ENCODE measurements around the gene TSSK2. TPM values are rescaled to one million over a fixed set of nuclear protein-coding genes. Genes with fewer than 3 reads are reported as not detected.

The TSSK2 gene
- total and polyA plus RNA-seq, 8 donors = 0.67 TPM; not detected in 7

DNA sequence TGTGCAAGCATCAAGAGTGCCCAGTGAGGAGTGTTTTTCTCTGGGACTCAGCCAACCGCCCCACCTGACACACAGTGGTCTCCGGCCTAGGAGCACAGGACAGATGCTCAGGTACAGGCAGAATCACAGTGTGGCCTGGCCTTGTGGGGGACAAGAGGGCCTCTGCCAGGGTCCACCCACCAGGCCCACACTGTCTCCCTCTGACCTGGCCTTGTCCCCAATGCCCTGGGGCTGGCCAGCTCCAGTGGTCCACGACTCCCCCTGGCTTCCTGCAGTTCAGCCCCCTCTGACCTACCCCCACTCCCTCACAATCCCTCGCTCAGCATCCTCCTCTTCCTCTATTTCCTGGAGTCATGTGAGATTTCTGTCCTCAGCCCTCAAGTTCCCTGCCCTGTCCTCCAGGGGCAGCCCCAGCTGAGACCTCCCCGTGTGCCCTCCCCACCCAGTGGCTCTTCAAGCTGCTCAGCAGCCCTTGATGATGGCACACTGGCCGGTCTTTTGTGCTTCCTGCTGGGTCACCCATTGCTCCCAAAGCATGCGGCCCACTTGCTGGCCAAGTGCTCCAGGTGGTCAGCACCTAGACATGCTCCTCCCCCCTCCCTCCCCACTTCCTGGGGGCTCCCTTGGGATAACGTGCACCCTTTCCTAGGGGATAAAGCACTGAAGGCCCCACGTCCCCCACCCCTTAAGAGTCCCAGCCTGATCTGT is 1.7 kb downstream of the TSSK2 start:
- H3K4me3 ChIP-seq = no peak overlapping the region
- ATAC-seq (no peak), DNase-seq (no peak)
- no peaks in the 10 kb centered on the region for H3K9me3 ChIP-seq
- TF ChIP-seq, protein P1, sequence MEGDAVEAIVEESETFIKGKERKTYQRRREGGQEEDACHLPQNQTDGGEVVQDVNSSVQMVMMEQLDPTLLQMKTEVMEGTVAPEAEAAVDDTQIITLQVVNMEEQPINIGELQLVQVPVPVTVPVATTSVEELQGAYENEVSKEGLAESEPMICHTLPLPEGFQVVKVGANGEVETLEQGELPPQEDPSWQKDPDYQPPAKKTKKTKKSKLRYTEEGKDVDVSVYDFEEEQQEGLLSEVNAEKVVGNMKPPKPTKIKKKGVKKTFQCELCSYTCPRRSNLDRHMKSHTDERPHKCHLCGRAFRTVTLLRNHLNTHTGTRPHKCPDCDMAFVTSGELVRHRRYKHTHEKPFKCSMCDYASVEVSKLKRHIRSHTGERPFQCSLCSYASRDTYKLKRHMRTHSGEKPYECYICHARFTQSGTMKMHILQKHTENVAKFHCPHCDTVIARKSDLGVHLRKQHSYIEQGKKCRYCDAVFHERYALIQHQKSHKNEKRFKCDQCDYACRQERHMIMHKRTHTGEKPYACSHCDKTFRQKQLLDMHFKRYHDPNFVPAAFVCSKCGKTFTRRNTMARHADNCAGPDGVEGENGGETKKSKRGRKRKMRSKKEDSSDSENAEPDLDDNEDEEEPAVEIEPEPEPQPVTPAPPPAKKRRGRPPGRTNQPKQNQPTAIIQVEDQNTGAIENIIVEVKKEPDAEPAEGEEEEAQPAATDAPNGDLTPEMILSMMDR (IDR thresholded peaks at IDR 0.05) = no peak
- no peak overlapping the region for H3K27ac ChIP-seq
- H3K36me3 ChIP-seq = peaks cover 0 to 70% of the 10 kb centered on the region in 2 donors
- intact Hi-C loops (cut with DNase I) = no loop called here
- no peaks in the 10 kb centered on the region for H3K4me1 ChIP-seq
- H3K27me3 ChIP-seq = no peaks in the 10 kb centered on the region

DNA sequence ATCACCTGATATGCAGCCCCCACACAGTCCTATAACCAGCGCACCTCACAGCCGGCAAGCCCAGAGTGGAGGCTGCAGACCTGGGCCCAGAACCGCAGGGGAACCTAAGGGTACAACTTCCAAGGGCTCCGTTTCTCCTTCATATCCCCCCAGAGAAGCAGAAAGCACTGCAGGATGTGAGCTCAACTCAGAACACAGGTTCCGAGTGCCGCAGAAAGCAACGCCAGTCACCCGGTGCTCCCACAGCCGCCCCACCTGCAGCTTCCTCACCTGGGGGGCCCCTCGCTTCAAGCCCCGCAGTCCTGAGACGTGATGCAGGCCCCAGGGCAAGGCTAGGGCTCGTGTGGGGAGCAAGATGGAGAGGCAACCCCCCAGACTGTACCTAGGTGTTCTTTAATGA is 2.5 kb downstream of the TSSK2 start:
- DNase-seq (no peak), ATAC-seq (no peak)
- Histone ChIP-seq H3K9me3 (no peaks in the 10 kb centered on the region), H3K27ac (no peak overlapping the region), H3K27me3 (no peaks in the 10 kb centered on the region), H3K4me3 (no peak overlapping the region), H3K4me1 (no peaks in the 10 kb centered on the region), H3K36me3 (peaks cover 0 to 77% of the 10 kb centered on the region in 2 donors)
- intact Hi-C loops (cut with DNase I) = no loop called here
- TF ChIP-seq, protein P1 (IDR thresholded peaks at IDR 0.05) = no peak

DNA sequence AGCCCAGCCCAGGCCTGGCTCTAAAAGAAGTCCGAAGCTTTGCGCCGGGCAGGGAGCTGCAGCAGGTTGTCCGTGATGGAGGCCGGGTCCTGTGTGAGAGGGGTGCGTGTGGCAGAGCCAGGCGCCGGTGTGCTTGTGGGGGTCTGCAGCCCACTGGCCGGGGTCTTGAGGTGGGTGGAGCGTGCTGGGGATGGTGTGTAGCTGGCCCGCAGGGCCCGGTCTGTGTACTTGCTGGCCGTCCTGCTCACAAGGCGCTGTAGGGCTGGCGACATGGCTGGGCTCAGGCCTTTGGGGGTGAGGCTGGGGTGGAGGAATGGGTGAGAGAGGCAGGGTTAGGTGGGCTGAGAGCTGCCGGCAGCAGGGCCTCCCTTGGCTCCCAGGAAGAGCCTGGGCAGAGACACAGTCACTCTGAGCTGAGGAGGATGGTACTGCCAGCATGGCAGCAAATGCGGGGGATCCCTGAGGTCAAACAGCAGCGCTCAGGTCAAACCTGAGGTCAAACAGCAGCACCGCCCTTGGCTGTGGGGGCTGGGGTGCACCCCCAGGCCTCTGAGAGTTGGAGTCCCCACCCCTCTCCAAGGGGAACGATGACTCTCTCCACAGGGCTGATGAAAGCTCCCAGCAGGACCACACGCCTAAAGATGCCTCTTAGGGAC is 3.2 kb downstream of the TSSK2 start:
- Histone ChIP-seq H3K27ac (no peak overlapping the region), H3K36me3 (peaks cover 0 to 85% of the 10 kb centered on the region in 2 donors)

DNA sequence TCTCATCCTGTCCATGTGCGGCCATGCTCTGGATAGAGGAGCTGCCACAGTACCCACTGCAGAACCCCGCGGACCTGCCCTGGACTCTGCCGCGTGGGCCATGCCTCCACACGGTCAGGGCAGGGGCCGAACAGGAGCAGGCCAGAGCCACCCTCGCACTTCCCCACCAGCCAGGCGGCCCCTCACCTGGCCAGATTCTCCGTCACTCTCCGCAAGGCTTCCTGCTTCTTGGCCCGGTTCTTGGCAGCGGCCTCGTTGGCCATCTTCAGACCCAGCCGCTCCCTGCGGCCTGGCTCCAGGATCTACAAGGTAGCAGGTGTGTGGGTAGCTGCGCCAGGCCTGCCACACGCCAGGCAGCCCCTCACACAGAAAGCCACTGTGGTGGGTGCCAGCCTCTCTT is 3.8 kb downstream of the TSSK2 start:
- H3K36me3 ChIP-seq = peaks cover 0 to 90% of the 10 kb centered on the region in 2 donors
- TF ChIP-seq, protein P1 (IDR thresholded peaks at IDR 0.05) = no peak
- ATAC-seq (no peak), DNase-seq (peak in 1 of 4 donors; percentile 51)
- H3K4me3 ChIP-seq = no peak overlapping the region
- no peaks in the 10 kb centered on the region for H3K27me3 ChIP-seq
- H3K4me1 ChIP-seq = no peaks in the 10 kb centered on the region
- H3K27ac ChIP-seq = no peak overlapping the region
- H3K9me3 ChIP-seq = no peaks in the 10 kb centered on the region
- intact Hi-C loops (cut with DNase I) = no loop called here

More for the DNA sequence above, 3.2 kb downstream of the TSSK2 start:
- DNase-seq (peak in 1 of 4 donors; percentile 69), ATAC-seq (no peak)
- intact Hi-C loops (cut with DNase I) = no loop called here
- H3K9me3 ChIP-seq = no peaks in the 10 kb centered on the region
- no peak overlapping the region for H3K4me3 ChIP-seq
- no peaks in the 10 kb centered on the region for H3K4me1 ChIP-seq
- TF ChIP-seq, protein P1 (IDR thresholded peaks at IDR 0.05) = no peak
- H3K27me3 ChIP-seq = no peaks in the 10 kb centered on the region

DNA sequence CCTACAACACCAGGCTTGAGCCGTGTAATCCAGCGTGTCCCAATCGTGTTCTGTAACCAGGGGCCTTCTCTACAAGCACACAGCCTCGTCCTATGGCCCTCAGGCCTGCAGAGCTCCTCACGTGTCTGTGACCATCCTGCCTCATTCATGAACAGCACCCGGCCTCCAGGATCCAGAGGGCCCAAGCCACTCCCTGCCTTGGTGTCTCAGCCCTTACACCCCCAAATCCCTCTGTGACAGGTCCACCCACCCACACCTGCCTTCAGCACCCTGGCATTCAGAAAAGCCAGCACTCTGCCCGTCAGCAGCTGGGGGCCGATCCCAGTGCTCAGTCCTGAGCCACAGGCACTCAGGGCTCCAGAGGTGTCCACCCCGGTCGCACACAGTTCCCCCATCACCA is 5.8 kb downstream of the TSSK2 start:
- H3K9me3 ChIP-seq = no peaks in the 10 kb centered on the region
- TF ChIP-seq, protein P1 (IDR thresholded peaks at IDR 0.05) = no peak
- H3K4me1 ChIP-seq = no peaks in the 10 kb centered on the region
- no peaks in the 10 kb centered on the region for H3K27me3 ChIP-seq
- no peak overlapping the region for H3K4me3 ChIP-seq
- H3K27ac ChIP-seq = no peak overlapping the region
- H3K36me3 ChIP-seq = peaks cover 0 to 100% of the 10 kb centered on the region in 2 donors
- ATAC-seq (no peak), DNase-seq (no peak)
- intact Hi-C loops (cut with DNase I) = no loop called here

Data from left lung (tissue), 10 donors.